ENCODE measurements around the gene INTS12.

- no peak for TF ChIP-seq EZH2 (IDR thresholded peaks at IDR 0.05; ENCODE audit: low read length, unreplicated experiment)
- TF ChIP-seq CTCF (conservative IDR thresholded peaks at IDR 0.05; ENCODE audit: low read depth, low read length), result no peak
- TF ChIP-seq EZH2phosphoT487 (IDR thresholded peaks at IDR 0.05; ENCODE audit: borderline replicate concordance, low read length), result no peak
Measured at GRCh38 chr4:105714071-105714521, 5.6 kb upstream of the INTS12 start.

All from PC-3 (cell line).